Measurements from ENCODE around the gene AGAP1. TPM values are rescaled to one million over a fixed set of nuclear protein-coding genes. Genes with fewer than 3 reads are reported as not detected.
A peak's percentile ranks its signal among the peaks of the same experiment; 100 is the strongest.
"Not testable (repeated sequence)": the region's sequence is repeated elsewhere in the genome, so short reads cannot be mapped to it uniquely, and the experiment has no call there.

Gene AGAP1
- total RNA-seq, 4 donors from 2014 or later, result 13.7 to 18.5 (median 17.1) TPM

DNA sequence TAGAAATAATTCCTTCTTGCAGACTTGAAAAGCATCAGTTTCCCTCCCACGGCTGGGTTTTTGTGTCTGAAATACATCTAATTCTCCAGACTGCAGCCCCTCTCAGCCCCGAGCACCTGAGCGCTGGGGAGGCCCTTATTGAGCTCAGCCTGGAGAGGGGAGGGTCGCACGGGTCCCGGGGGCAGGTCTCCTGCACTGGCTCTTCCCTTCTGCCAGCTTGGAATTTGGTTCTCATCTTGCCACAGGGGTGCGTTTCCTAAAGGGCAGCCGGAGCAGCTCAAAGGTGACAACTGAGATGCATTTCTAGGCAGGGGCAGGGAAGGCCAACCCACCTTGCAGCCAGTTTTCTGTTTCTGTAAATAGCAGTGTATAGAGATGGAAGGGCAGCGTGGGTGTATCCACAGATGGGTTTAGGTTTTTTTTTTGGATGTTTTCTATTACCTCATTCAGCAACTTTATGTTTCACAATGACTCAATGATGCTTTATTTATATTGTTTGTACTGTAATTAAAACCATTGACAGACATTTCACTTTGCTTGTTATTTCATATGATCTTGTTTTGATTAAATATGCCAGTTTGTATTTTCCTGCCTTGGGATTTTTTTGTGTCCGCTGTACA is 637.3 kb downstream of the AGAP1 start:
- intact Hi-C loops (cut with DNase I; ENCODE audit: low total_unique reads), result no loop called here
- DNase-seq (ENCODE audit: low spot score in 2 of 2), result no peak
- TF ChIP-seq POLR2A (IDR thresholded peaks at IDR 0.05), result no peak
- TF ChIP-seq, protein P1, sequence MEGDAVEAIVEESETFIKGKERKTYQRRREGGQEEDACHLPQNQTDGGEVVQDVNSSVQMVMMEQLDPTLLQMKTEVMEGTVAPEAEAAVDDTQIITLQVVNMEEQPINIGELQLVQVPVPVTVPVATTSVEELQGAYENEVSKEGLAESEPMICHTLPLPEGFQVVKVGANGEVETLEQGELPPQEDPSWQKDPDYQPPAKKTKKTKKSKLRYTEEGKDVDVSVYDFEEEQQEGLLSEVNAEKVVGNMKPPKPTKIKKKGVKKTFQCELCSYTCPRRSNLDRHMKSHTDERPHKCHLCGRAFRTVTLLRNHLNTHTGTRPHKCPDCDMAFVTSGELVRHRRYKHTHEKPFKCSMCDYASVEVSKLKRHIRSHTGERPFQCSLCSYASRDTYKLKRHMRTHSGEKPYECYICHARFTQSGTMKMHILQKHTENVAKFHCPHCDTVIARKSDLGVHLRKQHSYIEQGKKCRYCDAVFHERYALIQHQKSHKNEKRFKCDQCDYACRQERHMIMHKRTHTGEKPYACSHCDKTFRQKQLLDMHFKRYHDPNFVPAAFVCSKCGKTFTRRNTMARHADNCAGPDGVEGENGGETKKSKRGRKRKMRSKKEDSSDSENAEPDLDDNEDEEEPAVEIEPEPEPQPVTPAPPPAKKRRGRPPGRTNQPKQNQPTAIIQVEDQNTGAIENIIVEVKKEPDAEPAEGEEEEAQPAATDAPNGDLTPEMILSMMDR (IDR thresholded peaks at IDR 0.05), result no peak
- no peak overlapping the region for H3K4me3 ChIP-seq (ENCODE audit: low read depth, poor library complexity, severe bottlenecking)
- 75 to 77% methylated on average over 10 of the region's 10 CpGs for WGBS, 2 donors

GRCh38 chr2:236133410-236134012 is 639.7 kb downstream of the AGAP1 start:
- WGBS, 2 donors, result 84 to 92% methylated on average over 12 of the region's 12 CpGs
- no peak for DNase-seq (ENCODE audit: low spot score in 2 of 2)
- intact Hi-C loops (cut with DNase I; ENCODE audit: low total_unique reads), result no loop called here
- TF ChIP-seq POLR2A (IDR thresholded peaks at IDR 0.05), result no peak
- TF ChIP-seq, protein P1 (IDR thresholded peaks at IDR 0.05), result no peak
- no peak overlapping the region for H3K4me3 ChIP-seq (ENCODE audit: low read depth, poor library complexity, severe bottlenecking)

DNA sequence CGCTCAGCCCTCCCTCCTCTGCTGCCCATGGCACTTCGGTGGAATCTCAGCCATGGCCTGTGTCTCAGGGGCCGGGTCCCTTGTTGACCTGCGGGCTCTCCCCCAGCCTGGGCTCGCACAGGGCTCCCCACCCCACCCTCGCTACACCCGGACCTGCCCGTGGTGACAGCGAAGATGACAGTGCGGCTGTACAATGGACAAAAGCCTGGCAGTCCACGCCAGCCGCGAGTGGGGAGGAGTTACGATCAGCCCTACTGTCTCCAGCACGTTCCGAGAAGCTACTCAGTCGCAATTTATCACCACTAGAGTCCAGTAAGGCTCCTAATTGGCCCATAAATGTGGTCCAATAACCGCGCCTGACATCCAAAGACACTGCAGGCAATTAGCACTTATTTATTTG is 642.7 kb downstream of the AGAP1 start:
- H3K4me3 ChIP-seq (ENCODE audit: low read depth, poor library complexity, severe bottlenecking), result no peak overlapping the region
- TF ChIP-seq, protein P1 (IDR thresholded peaks at IDR 0.05), result no peak
- TF ChIP-seq POLR2A (IDR thresholded peaks at IDR 0.05), result no peak
- 76 to 77% methylated on average over 18 to 19 of the region's 19 CpGs for WGBS, 2 donors
- DNase-seq (ENCODE audit: low spot score in 2 of 2), result peak in 1 of 2 donors; percentile 66
- intact Hi-C loops (cut with DNase I; ENCODE audit: low total_unique reads), result no loop called here

DNA sequence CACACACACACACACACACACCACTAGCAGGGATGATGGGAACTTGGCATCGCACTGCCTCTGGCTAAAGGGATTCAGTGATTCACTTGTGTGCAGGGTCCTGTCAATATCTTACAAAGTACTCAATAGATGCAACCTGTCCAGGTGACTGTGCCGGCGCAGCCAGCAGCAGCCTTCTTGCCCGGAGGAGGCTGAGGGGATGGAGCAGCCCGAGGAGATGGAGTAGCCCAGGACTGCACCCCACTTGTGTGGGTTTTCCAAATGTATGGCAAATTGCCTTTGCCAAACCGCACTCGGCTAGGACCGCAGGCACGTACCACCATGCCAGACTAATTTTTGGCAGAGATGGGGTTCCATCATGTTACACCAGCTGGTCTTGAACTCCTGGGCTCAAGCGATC is 643.2 kb downstream of the AGAP1 start:
- DNase-seq (ENCODE audit: low spot score in 2 of 2), result peak in 1 of 2 donors; percentile 60
- intact Hi-C loops (cut with DNase I; ENCODE audit: low total_unique reads), result no loop called here
- TF ChIP-seq POLR2A (IDR thresholded peaks at IDR 0.05), result no peak
- TF ChIP-seq, protein P1 (IDR thresholded peaks at IDR 0.05), result no peak
- WGBS, 2 donors, result 91 to 92% methylated on average over 10 of the region's 10 CpGs
- H3K4me3 ChIP-seq (ENCODE audit: low read depth, poor library complexity, severe bottlenecking), result no peak overlapping the region

DNA sequence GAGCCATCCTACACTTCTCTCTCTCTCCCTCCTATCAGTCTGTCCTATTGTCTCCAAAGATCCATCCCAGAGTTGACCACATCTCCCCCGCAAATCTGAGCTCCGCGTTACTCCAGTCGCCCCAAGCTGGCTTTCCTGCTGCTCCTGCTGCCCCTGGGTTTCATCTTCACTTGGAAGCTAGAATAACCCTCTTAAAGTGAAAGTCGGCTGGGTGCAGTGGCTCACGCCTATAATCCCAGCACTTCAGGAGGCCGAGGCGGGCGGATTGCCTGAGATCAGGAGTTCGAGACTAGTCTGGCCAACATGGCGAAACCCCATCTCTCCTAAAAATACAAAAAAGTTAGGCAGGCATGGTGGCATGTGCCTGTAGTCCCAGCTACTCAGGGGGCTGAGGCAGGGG is 647.8 kb downstream of the AGAP1 start:
- 91 to 94% methylated on average over 11 of the region's 11 CpGs for WGBS, 2 donors
- intact Hi-C loops (cut with DNase I; ENCODE audit: low total_unique reads); H3K4me3 ChIP-seq (ENCODE audit: low read depth, poor library complexity, severe bottlenecking): not testable (repeated sequence)
- peak in 1 of 2 donors; percentile 15 for DNase-seq (ENCODE audit: low spot score in 2 of 2)

GRCh38 chr2:236143811-236144210 is 650.0 kb downstream of the AGAP1 start:
- DNase-seq (ENCODE audit: low spot score in 2 of 2), result peak in 1 of 2 donors; percentile 57
- intact Hi-C loops (cut with DNase I; ENCODE audit: low total_unique reads), result no loop called here
- WGBS, 2 donors, result 91 to 95% methylated on average over 10 of the region's 10 CpGs
- H3K4me3 ChIP-seq (ENCODE audit: low read depth, poor library complexity, severe bottlenecking), result no peak overlapping the region
- TF ChIP-seq, protein P1 (IDR thresholded peaks at IDR 0.05), result no peak
- no peak for TF ChIP-seq POLR2A (IDR thresholded peaks at IDR 0.05)
